Measurements from ENCODE around the gene EIF2B2. TPM values are rescaled to one million over a fixed set of nuclear protein-coding genes. Genes with fewer than 3 reads are reported as not detected.
"Not testable (repeated sequence)": the region's sequence is repeated elsewhere in the genome, so short reads cannot be mapped to it uniquely, and the experiment has no call there.

Gene EIF2B2
- polyA plus RNA-seq, 1 of the 3 experiments (the other 2 are of a cell fraction) = 125 TPM

DNA sequence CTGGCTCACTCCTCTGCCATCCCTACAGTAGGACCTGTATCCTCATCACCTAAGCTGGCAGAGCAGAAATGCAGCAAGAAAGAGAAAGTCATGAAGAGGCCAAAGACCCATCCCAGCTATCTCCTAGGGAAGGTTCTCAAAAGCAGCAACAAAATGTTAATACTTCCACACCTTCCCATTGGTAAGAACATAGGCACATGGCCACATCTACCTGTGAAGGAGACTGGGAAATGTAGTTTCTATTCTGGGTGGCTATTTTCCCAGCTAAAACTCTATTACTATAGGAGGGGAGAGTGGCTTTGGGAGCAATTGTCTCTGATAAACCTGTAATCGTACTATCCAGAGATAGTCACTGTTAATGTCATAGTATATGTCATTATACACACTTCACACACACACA, 13.7 kb upstream of the EIF2B2 start:
- H4K20me1 ChIP-seq (ENCODE audit: insufficient read depth) = no peaks in the 10 kb centered on the region
- no peaks in the 10 kb centered on the region for H3K27me3 ChIP-seq (ENCODE audit: insufficient read depth)
- ChIA-PET CTCF (interaction anchor here (1.1 to 2.0 kb wide), 4 partner anchors 10 to 83 kb away, joined by 3 to 6 read pairs (median 4); no protein-coding TSS in a partner anchor), POLR2A (no interaction called here)
- H3K9ac ChIP-seq = no peak overlapping the region
- peaks cover 3 to 9% of the 10 kb centered on the region in 2 experiments; a peak in 3 of 4 replicates for H3K4me1 ChIP-seq (ENCODE audit: control insufficient read depth in 1 of 2, insufficient read depth in 2 of 2, low read depth in 1 of 2, low read length in 1 of 2)
- H3K9me2 ChIP-seq = no peaks in the 10 kb centered on the region
- no peaks in the 10 kb centered on the region for H3K36me3 ChIP-seq (replicated peaks in 1 of 2; ENCODE audit: control insufficient read depth in 1 of 2, insufficient read depth in 2 of 2, low read length in 1 of 2)
- H3K9me3 ChIP-seq = no peaks in the 10 kb centered on the region
- WGBS (ENCODE audit: low lambda C conversion rate) = 90% methylated on average over 1 of the region's 1 CpG
- H3K27ac ChIP-seq (ENCODE audit: low read depth in 2 of 2, low read length in 1 of 2) = peak overlapping the region; percentile 18 to 51; a peak in 1 of 4 replicates
- peak overlapping the region; percentile 28; the same call in 1 of the 2 replicates for H2AFZ ChIP-seq (ENCODE audit: low read depth)
- H3K4me3 ChIP-seq (ENCODE audit: low read depth in 2 of 2, low read length in 1 of 2) = no peak overlapping the region
- DNase-seq = no peak
- H3F3A ChIP-seq (replicated peaks; ENCODE audit: insufficient read depth) = no peaks in the 10 kb centered on the region
- TF ChIP-seq ELF1 (IDR thresholded peaks at IDR 0.05) (no peak), POLR2AphosphoS5 (IDR thresholded peaks at IDR 0.05; ENCODE audit: low read depth, low read length) (no peak)
- TF ChIP-seq, protein P1, sequence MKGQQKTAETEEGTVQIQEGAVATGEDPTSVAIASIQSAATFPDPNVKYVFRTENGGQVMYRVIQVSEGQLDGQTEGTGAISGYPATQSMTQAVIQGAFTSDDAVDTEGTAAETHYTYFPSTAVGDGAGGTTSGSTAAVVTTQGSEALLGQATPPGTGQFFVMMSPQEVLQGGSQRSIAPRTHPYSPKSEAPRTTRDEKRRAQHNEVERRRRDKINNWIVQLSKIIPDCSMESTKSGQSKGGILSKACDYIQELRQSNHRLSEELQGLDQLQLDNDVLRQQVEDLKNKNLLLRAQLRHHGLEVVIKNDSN (IDR thresholded peaks at IDR 0.05; ENCODE audit: borderline replicate concordance, low read depth) = peak; percentile 44; the same call in 1 of the 2 replicates
- H3K79me2 ChIP-seq (ENCODE audit: insufficient read depth) = no peaks in the 10 kb centered on the region
- H3K4me2 ChIP-seq = no peak overlapping the region

DNA sequence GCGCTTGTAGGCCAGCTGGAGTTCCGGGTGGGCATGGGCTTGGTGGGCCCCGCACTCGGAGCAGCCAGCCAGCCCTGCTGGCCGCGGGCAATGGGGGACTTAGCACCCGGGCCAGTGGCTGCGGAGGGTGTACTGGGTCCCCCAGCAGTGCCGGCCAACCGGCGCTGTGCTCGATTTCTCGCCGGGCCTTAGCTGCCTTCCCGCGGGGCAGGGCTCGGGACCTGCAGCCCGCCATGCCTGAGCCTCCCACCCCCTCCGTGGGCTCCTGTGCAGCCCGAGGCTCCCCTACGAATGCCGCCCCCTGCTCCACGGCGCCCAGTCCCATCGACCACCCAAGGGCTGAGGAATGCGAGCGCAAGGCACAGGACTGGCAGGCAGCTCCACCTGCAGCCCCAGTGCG, 8.5 kb upstream of the EIF2B2 start:
- H3K9me2 ChIP-seq; H3K4me2 ChIP-seq; CTCF ChIA-PET; H3F3A ChIP-seq (replicated peaks; ENCODE audit: insufficient read depth); H3K4me3 ChIP-seq (ENCODE audit: low read depth in 2 of 2, low read length in 1 of 2); H3K79me2 ChIP-seq (ENCODE audit: insufficient read depth); H3K27me3 ChIP-seq (ENCODE audit: insufficient read depth); H4K20me1 ChIP-seq (ENCODE audit: insufficient read depth); H2AFZ ChIP-seq (ENCODE audit: low read depth); H3K36me3 ChIP-seq (replicated peaks in 1 of 2; ENCODE audit: control insufficient read depth in 1 of 2, insufficient read depth in 2 of 2, low read length in 1 of 2); H3K9ac ChIP-seq; DNase-seq; H3K27ac ChIP-seq (ENCODE audit: low read depth in 2 of 2, low read length in 1 of 2); H3K9me3 ChIP-seq; POLR2A ChIA-PET; H3K4me1 ChIP-seq (ENCODE audit: control insufficient read depth in 1 of 2, insufficient read depth in 2 of 2, low read depth in 1 of 2, low read length in 1 of 2): not testable (repeated sequence)
- WGBS (ENCODE audit: low lambda C conversion rate) = 95% methylated on average over 11 of the region's 28 CpGs

DNA sequence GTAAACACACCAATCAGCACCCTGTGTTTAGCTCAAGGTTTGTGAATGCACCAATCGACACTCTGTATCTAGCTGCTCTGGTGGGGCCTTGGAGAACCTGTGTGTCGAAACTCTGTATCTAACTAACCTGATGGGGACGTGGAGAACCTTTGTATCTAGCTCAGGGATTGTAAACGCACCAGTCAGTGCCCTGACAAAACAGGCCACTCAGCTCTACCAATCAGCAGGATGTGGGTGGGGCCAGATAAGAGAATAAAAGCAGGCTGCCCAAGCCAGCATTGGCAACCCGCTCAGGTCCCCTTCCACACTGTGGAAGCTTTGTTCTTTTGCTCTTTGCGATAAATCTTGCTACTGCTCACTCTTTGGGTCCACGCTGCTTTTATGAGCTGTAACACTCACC, 6.9 kb upstream of the EIF2B2 start:
- H2AFZ ChIP-seq (ENCODE audit: low read depth); H3F3A ChIP-seq (replicated peaks; ENCODE audit: insufficient read depth); H3K4me2 ChIP-seq; H3K27ac ChIP-seq (ENCODE audit: low read depth in 2 of 2, low read length in 1 of 2); H3K9me3 ChIP-seq; H3K4me1 ChIP-seq (ENCODE audit: control insufficient read depth in 1 of 2, insufficient read depth in 2 of 2, low read depth in 1 of 2, low read length in 1 of 2); POLR2A ChIA-PET; H3K27me3 ChIP-seq (ENCODE audit: insufficient read depth); H3K9me2 ChIP-seq; H3K79me2 ChIP-seq (ENCODE audit: insufficient read depth); CTCF ChIA-PET; H3K9ac ChIP-seq; DNase-seq; H3K4me3 ChIP-seq (ENCODE audit: low read depth in 2 of 2, low read length in 1 of 2); H3K36me3 ChIP-seq (replicated peaks in 1 of 2; ENCODE audit: control insufficient read depth in 1 of 2, insufficient read depth in 2 of 2, low read length in 1 of 2); H4K20me1 ChIP-seq (ENCODE audit: insufficient read depth): not testable (repeated sequence)
- 82% methylated on average over 6 of the region's 7 CpGs for WGBS (ENCODE audit: low lambda C conversion rate)

DNA sequence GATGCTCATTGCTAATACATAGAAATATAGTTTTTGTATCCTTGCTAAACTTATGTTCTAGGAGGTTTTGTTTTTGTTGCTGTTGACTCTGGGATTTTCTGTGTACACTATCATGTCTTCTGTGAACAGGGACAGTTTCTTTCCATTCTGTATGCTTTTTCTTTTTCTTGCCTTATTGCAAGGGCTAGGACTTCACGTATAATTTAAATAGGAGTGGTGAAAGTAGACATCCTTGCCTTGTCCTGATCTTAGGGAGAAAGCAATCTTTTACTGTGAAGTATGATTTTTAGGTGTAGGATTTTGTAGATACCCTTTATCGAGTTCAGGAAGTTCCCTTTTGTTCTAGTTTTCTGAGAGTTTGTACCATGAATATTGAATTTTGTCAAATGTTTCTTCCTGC, 1.5 kb upstream of the EIF2B2 start:
- no peaks in the 10 kb centered on the region for H4K20me1 ChIP-seq (ENCODE audit: insufficient read depth)
- H2AFZ ChIP-seq (ENCODE audit: low read depth) = no peak overlapping the region
- H3K79me2 ChIP-seq (ENCODE audit: insufficient read depth) = peaks cover 28% of the 10 kb centered on the region
- H3K9ac ChIP-seq = no peak overlapping the region
- H3K27me3 ChIP-seq (ENCODE audit: insufficient read depth) = no peaks in the 10 kb centered on the region
- TF ChIP-seq JUND (IDR thresholded peaks at IDR 0.05) = no peak
- TF ChIP-seq MXI1 (IDR thresholded peaks at IDR 0.05; ENCODE audit: low read depth, low read length) = no peak
- TF ChIP-seq ELF1 (IDR thresholded peaks at IDR 0.05) = no peak
- WGBS (ENCODE audit: low lambda C conversion rate) = 66% methylated on average over 2 of the region's 2 CpGs
- H3K36me3 ChIP-seq (replicated peaks in 1 of 2; ENCODE audit: control insufficient read depth in 1 of 2, insufficient read depth in 2 of 2, low read length in 1 of 2) = peaks cover 15 to 17% of the 10 kb centered on the region in 2 experiments
- no peak for DNase-seq
- H3K4me2 ChIP-seq = no peak overlapping the region
- POLR2A ChIA-PET = no interaction called here
- H3K4me3 ChIP-seq (ENCODE audit: low read depth in 2 of 2, low read length in 1 of 2) = no peak overlapping the region
- CTCF ChIA-PET = interaction anchor here (1.0 to 5.6 kb wide), 4 partner anchors 11 to 96 kb away, joined by 3 to 44 read pairs (median 5); partner anchors contain the start of gene PGF
- peaks cover 3% of the 10 kb centered on the region for H3F3A ChIP-seq (replicated peaks; ENCODE audit: insufficient read depth)
- no peaks in the 10 kb centered on the region for H3K9me3 ChIP-seq
- peaks cover 7 to 18% of the 10 kb centered on the region in 2 experiments; a peak in 3 of 4 replicates for H3K4me1 ChIP-seq (ENCODE audit: control insufficient read depth in 1 of 2, insufficient read depth in 2 of 2, low read depth in 1 of 2, low read length in 1 of 2)
- H3K27ac ChIP-seq (ENCODE audit: low read depth in 2 of 2, low read length in 1 of 2) = no peak overlapping the region
- no peaks in the 10 kb centered on the region for H3K9me2 ChIP-seq

Measured in SK-N-SH (cell line).